H1 (cell line): ENCODE measurements around the gene RUBCN. TPM values are rescaled to one million over a fixed set of nuclear protein-coding genes. Genes with fewer than 3 reads are reported as not detected.
"Not testable (repeated sequence)": the region's sequence is repeated elsewhere in the genome, so short reads cannot be mapped to it uniquely, and the experiment has no call there.

Experiments
- CTCF ChIA-PET: fragments of 300-600 bp; sonication (Branson Sonifier 250); formaldehyde crosslinking; loops from one replicate; lab custom pipeline; 2021; ENCODE audit not compliant: partially characterized antibody; lab: Charles Lee
- POLR2A ChIA-PET: fragments of 300-600 bp; sonication (Branson Sonifier 250); formaldehyde crosslinking; loops from one replicate; lab custom pipeline; 2021; ENCODE audit warnings: inconsistent platforms; ENCODE audit not compliant: partially characterized antibody; lab: Charles Lee
- DNase-seq, 2 experiments: peaks; one replicate each; pipeline versions ENCODE4 v3.0.0 to v3.0.0-alpha.2; 2010 to 2022; ENCODE audit warnings: low spot score in 2 of 2, low read depth in 1 of 2, mixed read lengths in 1 of 2
- FAIRE-seq: peaks from 2 replicates; lab custom pipeline; 2011; peaks lifted over from hg19 to GRCh38; lab: Jason Lieb, UNC
- H2AFZ ChIP-seq: 2 replicates; pipeline ENCODE4 v1.8.1; 2012; ENCODE audit warnings: low read length, inconsistent platforms
- H2AK5ac ChIP-seq: 2 replicates; pipeline ENCODE4 v1.6.1; 2013; ENCODE audit warnings: low read depth, low read length
- H2BK120ac ChIP-seq: replicated peaks from 2 replicates; pipeline ENCODE3; 2013; ENCODE audit warnings: low read depth, low read length, inconsistent platforms
- H2BK12ac ChIP-seq: 2 replicates; pipeline ENCODE4 v1.6.1; 2013; ENCODE audit warnings: low read depth, low read length
- H2BK15ac ChIP-seq: 2 replicates; pipeline ENCODE4 v1.6.1; 2013; ENCODE audit warnings: low read length
- H2BK20ac ChIP-seq: 2 replicates; pipeline ENCODE4 v1.6.1; 2013; ENCODE audit warnings: low read length
- H2BK5ac ChIP-seq: 2 replicates; pipeline ENCODE4 v1.6.1; 2013; ENCODE audit warnings: low read depth, low read length
- H3K14ac ChIP-seq: 2 replicates; pipeline ENCODE4 v1.6.1; 2013; ENCODE audit warnings: inconsistent platforms; ENCODE audit not compliant: insufficient read length
- H3K18ac ChIP-seq: 2 replicates; pipeline ENCODE4 v1.6.1; 2013; ENCODE audit warnings: low read length; ENCODE audit errors: extremely low read depth
- H3K23ac ChIP-seq: 2 replicates; pipeline ENCODE4 v1.6.1; 2013; ENCODE audit warnings: inconsistent platforms; ENCODE audit not compliant: insufficient read length
- H3K23me2 ChIP-seq: 2 replicates; pipeline ENCODE4 v1.6.1; 2013; ENCODE audit warnings: low read depth, low read length
- H3K27ac ChIP-seq: 2 replicates; pipeline ENCODE4 v1.6.1; 2011; ENCODE audit warnings: low read depth, low read length, inconsistent platforms
- H3K27me3 ChIP-seq, 4 experiments: replicated peaks in 1 of 4; 1 replicate in 1 of 4; 2 replicates in 3 of 4; pipeline versions ENCODE4 v1.6.1 to v1.8.1; 2011 to 2013; ENCODE audit warnings: low read length in 3 of 4, mild to moderate bottlenecking in 3 of 4, inconsistent platforms in 2 of 4, mixed read lengths in 2 of 4, moderate library complexity in 1 of 4; ENCODE audit not compliant: control insufficient read depth in 3 of 4, insufficient read depth in 3 of 4; ENCODE audit errors: extremely low read depth in 1 of 4
- H3K36me3 ChIP-seq, 4 experiments: 2 replicates each; pipeline versions ENCODE4 v1.6.1 to v1.8.1; 2011 to 2013; ENCODE audit warnings: mild to moderate bottlenecking in 4 of 4, low read length in 3 of 4, moderate library complexity in 2 of 4, control low read depth in 1 of 4, inconsistent platforms in 1 of 4; ENCODE audit not compliant: insufficient read depth in 4 of 4, control insufficient read depth in 2 of 4
- H3K4ac ChIP-seq: replicated peaks from 2 replicates; pipeline ENCODE3; 2013; ENCODE audit warnings: low read length, low read depth, mixed read lengths, inconsistent platforms; ENCODE audit not compliant: insufficient read length
- H3K4me1 ChIP-seq, 4 experiments: replicated peaks in 1 of 4; 1 replicate in 1 of 4; 2 replicates in 3 of 4; pipeline versions ENCODE4 v1.6.1 to v1.8.1; 2011 to 2013; ENCODE audit warnings: low read length in 3 of 4, inconsistent platforms in 2 of 4, mixed read lengths in 1 of 4; ENCODE audit not compliant: insufficient read depth in 4 of 4, control insufficient read depth in 3 of 4
- H3K4me2 ChIP-seq, 2 experiments: 2 replicates each; pipeline versions ENCODE4 v1.6.1 to v1.8.1; 2011 to 2013; ENCODE audit warnings: low read depth in 2 of 2, low read length in 2 of 2, control low read depth in 1 of 2, inconsistent platforms in 1 of 2, mild to moderate bottlenecking in 1 of 2; ENCODE audit not compliant: insufficient read depth in 1 of 2
- H3K4me3 ChIP-seq, 4 experiments: fragments of 200-600, 300-600 bp in 1 of 4; sonication (generic), shearing (Covaris generic), sonication (Bioruptor Twin) in 1 of 4; 2 replicates each; pipeline versions ENCODE4 v1.5.1 to v1.8.1; 2011 to 2016; ENCODE audit warnings: low read length in 4 of 4, low read depth in 3 of 4, control low read depth in 2 of 4, inconsistent platforms in 2 of 4, mild to moderate bottlenecking in 2 of 4, mixed read lengths in 1 of 4, moderate library complexity in 1 of 4; ENCODE audit not compliant: insufficient read depth in 2 of 4; ENCODE audit errors: extremely low read depth in 1 of 4
- H3K56ac ChIP-seq: replicated peaks from 2 replicates; pipeline ENCODE3; 2013; ENCODE audit warnings: low read depth, mild to moderate bottlenecking, mixed read lengths, low read length, inconsistent platforms; ENCODE audit not compliant: insufficient read length
- H3K79me1 ChIP-seq: 2 replicates; pipeline ENCODE4 v1.6.1; 2013; ENCODE audit warnings: low read depth, low read length, control low read depth
- H3K79me2 ChIP-seq, 2 experiments: 2 replicates each; pipeline versions ENCODE4 v1.6.1 to v1.8.1; 2012 to 2013; ENCODE audit warnings: low read length in 2 of 2, mild to moderate bottlenecking in 2 of 2, inconsistent platforms in 1 of 2; ENCODE audit not compliant: insufficient read depth in 2 of 2, control insufficient read depth in 1 of 2
- H3K9ac ChIP-seq, 4 experiments: replicated peaks in 1 of 4; 1 replicate in 1 of 4; 2 replicates in 3 of 4; pipeline versions ENCODE4 v1.6.1 to v1.8.1; 2011 to 2013; ENCODE audit warnings: low read depth in 3 of 4, low read length in 3 of 4, control low read depth in 2 of 4, mild to moderate bottlenecking in 2 of 4, moderate library complexity in 2 of 4, inconsistent platforms in 1 of 4; ENCODE audit errors: extremely low read depth in 1 of 4
- H3K9me3 ChIP-seq, 2 experiments: 2 replicates each; pipeline versions ENCODE4 v1.6.1 to v1.8.1; 2012 to 2013; ENCODE audit warnings: mild to moderate bottlenecking in 2 of 2, moderate library complexity in 2 of 2, control low read depth in 1 of 2, inconsistent platforms in 1 of 2, low read depth in 1 of 2, low read length in 1 of 2, mixed read lengths in 1 of 2; ENCODE audit not compliant: insufficient read depth in 2 of 2
- H4K20me1 ChIP-seq, 2 experiments: replicated peaks in 1 of 2; 2 replicates each; pipeline versions ENCODE3 to v1.8.1; 2011 to 2013; ENCODE audit warnings: inconsistent platforms in 2 of 2, low read length in 2 of 2, mild to moderate bottlenecking in 1 of 2; ENCODE audit not compliant: insufficient read depth in 2 of 2, control insufficient read depth in 1 of 2
- H4K5ac ChIP-seq: 2 replicates; pipeline ENCODE4 v1.6.1; 2013; ENCODE audit warnings: low read length, low read depth, mixed read lengths, inconsistent platforms; ENCODE audit not compliant: insufficient read length
- H4K8ac ChIP-seq: 2 replicates; pipeline ENCODE4 v1.8.0; 2013; ENCODE audit warnings: mild to moderate bottlenecking, moderate library complexity, low read length, inconsistent platforms; ENCODE audit not compliant: insufficient read depth; ENCODE audit errors: extremely low read depth
- H4K91ac ChIP-seq: replicated peaks from 2 replicates; pipeline ENCODE3; 2013; ENCODE audit warnings: low read length, mixed read lengths, inconsistent platforms; ENCODE audit not compliant: insufficient read length
- WGBS, 2 experiments: shearing (Covaris generic) in 1 of 2; methylation state at CpG; one replicate each; pipeline versions ENCODE4 v1.1.6 to v1.1.7; 2013 to 2015; ENCODE audit warnings: low lambda C conversion rate in 2 of 2, mixed read lengths in 2 of 2, inconsistent platforms in 1 of 2, low coverage in 1 of 2, missing lambda C conversion rate in 1 of 2; ENCODE audit not compliant: insufficient replicate concordance in 2 of 2, insufficient coverage in 1 of 2, insufficient read length in 1 of 2; ENCODE audit errors: extremely low coverage in 1 of 2, missing lambda C conversion rate in 1 of 2; 5-methylcytosine and 5-hydroxymethylcytosine counted together
- polyA plus RNA-seq, 7 experiments: library from polyadenylated mRNA; depleted of rRNA in 3 of 7; stranded (reverse) in 5 of 7; unstranded in 2 of 7; fragments of >200 nt in 5 of 7; fragments of 200-250 nt in 2 of 7; gene quantifications; 1 replicate in 5 of 7; 2 replicates in 1 of 7; 4 replicates in 1 of 7; pipeline versions ENCODE4 v1.2.1 to v1.2.3, GENCODE V29; 2011 to 2013; ENCODE audit warnings: missing spikeins in 2 of 7, mixed read lengths in 2 of 7
- total RNA-seq: library from RNA; stranded (reverse); fragmentation: NEBNext Ultra II Directional; extraction: Animal tissue kit (Norgen Biotek cat#: 25700); gene quantifications from 2 replicates; pipeline ENCODE4 v1.2.1, GENCODE V29; 2021

Gene RUBCN
- total and polyA plus RNA-seq, 2 of the 8 experiments (the other 6 are each of a cell fraction or from before 2014, with no cell fraction given), result 9.3 to 21.9 TPM

DNA sequence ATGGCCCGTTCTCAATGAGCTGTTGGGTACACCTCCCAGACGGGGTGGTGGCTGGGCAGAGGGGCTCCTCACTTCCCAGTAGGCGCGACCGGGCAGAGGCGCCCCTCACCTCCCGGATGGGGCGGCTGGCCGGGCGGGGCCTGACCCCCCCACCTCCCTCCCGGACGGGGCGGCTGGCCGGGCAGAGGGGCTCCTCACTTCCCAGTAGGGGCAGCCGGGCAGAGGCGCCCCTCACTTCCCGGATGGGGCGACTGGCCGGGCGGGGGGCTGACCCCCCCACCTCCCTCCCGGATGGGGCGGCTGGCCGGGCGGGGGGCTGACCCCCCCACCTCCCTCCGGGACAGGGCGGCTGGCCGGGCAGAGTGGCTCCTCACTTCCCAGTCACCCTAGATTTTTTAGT lies 5.2 kb downstream of the RUBCN start:
- H4K91ac ChIP-seq, H3K4me1 ChIP-seq, H3K9ac ChIP-seq, CTCF ChIA-PET, H3K79me1 ChIP-seq, H3K9me3 ChIP-seq, H3K18ac ChIP-seq, H3K27ac ChIP-seq, DNase-seq, H3K4ac ChIP-seq, H4K8ac ChIP-seq, H2BK20ac ChIP-seq, POLR2A ChIA-PET, H3K4me2 ChIP-seq, H2BK15ac ChIP-seq, H2BK5ac ChIP-seq, H3K27me3 ChIP-seq, H3K23me2 ChIP-seq, FAIRE-seq, H2BK12ac ChIP-seq, H4K5ac ChIP-seq, H2AFZ ChIP-seq, H3K4me3 ChIP-seq, H3K56ac ChIP-seq, H3K36me3 ChIP-seq, H3K14ac ChIP-seq, H2AK5ac ChIP-seq, H2BK120ac ChIP-seq, H4K20me1 ChIP-seq, H3K23ac ChIP-seq: not testable (repeated sequence)
- H3K79me2 ChIP-seq, result peaks cover 0 to 14% of the 10 kb centered on the region in 2 experiments; a peak in 2 of 4 replicates
- WGBS, 2 experiments, result no CpG with 5 or more reads among the region's 27 CpGs

GRCh38 chr3:197730770-197731169 lies 5.9 kb downstream of the RUBCN start:
- H3K79me1 ChIP-seq, H2BK12ac ChIP-seq, H3K56ac ChIP-seq, H4K91ac ChIP-seq, H2BK20ac ChIP-seq, H3K18ac ChIP-seq, H4K8ac ChIP-seq, FAIRE-seq, H2BK5ac ChIP-seq, H3K9me3 ChIP-seq, H2BK120ac ChIP-seq, H4K20me1 ChIP-seq, H3K4me1 ChIP-seq, H2AK5ac ChIP-seq, H2BK15ac ChIP-seq, DNase-seq, H4K5ac ChIP-seq, H3K23me2 ChIP-seq, H2AFZ ChIP-seq, H3K27me3 ChIP-seq, H3K14ac ChIP-seq, H3K27ac ChIP-seq, H3K4ac ChIP-seq, H3K36me3 ChIP-seq, H3K4me3 ChIP-seq, H3K9ac ChIP-seq, H3K4me2 ChIP-seq, POLR2A ChIA-PET, H3K23ac ChIP-seq: not testable (repeated sequence)
- CTCF ChIA-PET, result interaction anchor here (0.7 to 1.0 kb wide), 2 partner anchors 17 to 43 kb away, joined by 4 read pairs; no protein-coding TSS in a partner anchor
- WGBS, 2 experiments, result 85% methylated on average over 2 of the region's 5 CpGs; no CpG with 5 or more reads in 1 of the 2 experiments
- peaks cover 0 to 14% of the 10 kb centered on the region in 2 experiments; a peak in 2 of 4 replicates for H3K79me2 ChIP-seq
